ENCODE results near the gene CPNE2.
"Not testable (repeated sequence)": the region's sequence is repeated elsewhere in the genome, so short reads cannot be mapped to it uniquely, and the experiment has no call there.

Gene CPNE2

DNA sequence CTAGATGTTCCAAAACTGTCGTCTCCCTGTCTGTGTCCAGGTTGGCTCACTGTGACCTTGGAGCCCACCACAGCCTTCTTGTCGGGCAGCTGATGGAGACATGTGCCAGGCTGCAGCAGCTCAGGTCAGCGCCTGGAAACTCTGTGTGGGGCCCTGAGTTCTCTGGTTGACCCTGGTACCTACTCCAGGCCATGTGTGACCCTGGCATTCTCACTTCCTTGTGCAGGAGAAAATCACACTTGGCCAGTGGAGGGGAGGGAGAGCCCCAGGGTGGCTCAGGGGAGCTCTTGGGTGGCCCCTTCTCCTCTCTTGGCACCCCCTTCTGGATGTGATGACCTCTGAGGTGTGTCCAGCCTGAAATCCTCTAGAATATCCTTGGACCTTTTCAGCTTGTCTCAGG, 25.0 kb upstream of the CPNE2 start:
- TF ChIP-seq, protein P1, sequence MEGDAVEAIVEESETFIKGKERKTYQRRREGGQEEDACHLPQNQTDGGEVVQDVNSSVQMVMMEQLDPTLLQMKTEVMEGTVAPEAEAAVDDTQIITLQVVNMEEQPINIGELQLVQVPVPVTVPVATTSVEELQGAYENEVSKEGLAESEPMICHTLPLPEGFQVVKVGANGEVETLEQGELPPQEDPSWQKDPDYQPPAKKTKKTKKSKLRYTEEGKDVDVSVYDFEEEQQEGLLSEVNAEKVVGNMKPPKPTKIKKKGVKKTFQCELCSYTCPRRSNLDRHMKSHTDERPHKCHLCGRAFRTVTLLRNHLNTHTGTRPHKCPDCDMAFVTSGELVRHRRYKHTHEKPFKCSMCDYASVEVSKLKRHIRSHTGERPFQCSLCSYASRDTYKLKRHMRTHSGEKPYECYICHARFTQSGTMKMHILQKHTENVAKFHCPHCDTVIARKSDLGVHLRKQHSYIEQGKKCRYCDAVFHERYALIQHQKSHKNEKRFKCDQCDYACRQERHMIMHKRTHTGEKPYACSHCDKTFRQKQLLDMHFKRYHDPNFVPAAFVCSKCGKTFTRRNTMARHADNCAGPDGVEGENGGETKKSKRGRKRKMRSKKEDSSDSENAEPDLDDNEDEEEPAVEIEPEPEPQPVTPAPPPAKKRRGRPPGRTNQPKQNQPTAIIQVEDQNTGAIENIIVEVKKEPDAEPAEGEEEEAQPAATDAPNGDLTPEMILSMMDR (IDR thresholded peaks at IDR 0.05; ENCODE audit: poor library complexity, severe bottlenecking), result no peak
- Histone ChIP-seq H3K4me1 (ENCODE audit: insufficient read depth, poor library complexity, severe bottlenecking) (peaks cover 7% of the 10 kb centered on the region), H3K36me3 (ENCODE audit: low read depth) (no peaks in the 10 kb centered on the region), H3K27ac (ENCODE audit: poor library complexity, severe bottlenecking) (no peak overlapping the region), H3K9me3 (ENCODE audit: severe bottlenecking) (no peaks in the 10 kb centered on the region), H3K4me3 (ENCODE audit: severe bottlenecking) (no peak overlapping the region), H3K27me3 (ENCODE audit: insufficient read depth, poor library complexity, severe bottlenecking) (no peaks in the 10 kb centered on the region)
- DNase-seq (ENCODE audit: low spot score) (no peak), ATAC-seq (ENCODE audit: low read depth) (no peak)

DNA sequence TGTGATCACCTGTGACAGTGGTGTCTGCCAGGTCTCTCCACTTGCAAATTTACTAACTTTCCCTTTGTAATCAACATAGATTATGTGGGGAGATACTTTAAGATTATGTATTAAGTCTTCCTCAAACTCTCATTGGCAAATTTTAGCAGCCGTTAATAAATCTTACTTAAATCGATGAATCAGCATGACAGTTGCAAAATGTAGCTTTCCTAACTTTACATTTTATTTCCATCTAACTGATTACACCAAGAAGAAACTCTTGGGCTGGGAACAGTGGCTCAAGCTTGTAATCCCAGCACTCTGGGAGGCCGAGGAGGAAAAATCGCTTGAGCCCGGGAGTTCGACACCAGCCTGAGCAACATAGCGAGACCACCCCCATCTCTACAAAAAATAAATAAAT, 23.3 kb upstream of the CPNE2 start:
- ATAC-seq (ENCODE audit: low read depth) (no peak), DNase-seq (ENCODE audit: low spot score) (no peak)
- no peak overlapping the region for H3K27ac ChIP-seq (ENCODE audit: poor library complexity, severe bottlenecking)
- H3K27me3 ChIP-seq (ENCODE audit: insufficient read depth, poor library complexity, severe bottlenecking), result no peaks in the 10 kb centered on the region
- no peak overlapping the region for H3K4me3 ChIP-seq (ENCODE audit: severe bottlenecking)
- no peaks in the 10 kb centered on the region for H3K9me3 ChIP-seq (ENCODE audit: severe bottlenecking)
- TF ChIP-seq, protein P1 (IDR thresholded peaks at IDR 0.05; ENCODE audit: poor library complexity, severe bottlenecking), result no peak
- H3K36me3 ChIP-seq (ENCODE audit: low read depth), result no peaks in the 10 kb centered on the region
- H3K4me1 ChIP-seq (ENCODE audit: insufficient read depth, poor library complexity, severe bottlenecking), result peaks cover 9% of the 10 kb centered on the region

DNA sequence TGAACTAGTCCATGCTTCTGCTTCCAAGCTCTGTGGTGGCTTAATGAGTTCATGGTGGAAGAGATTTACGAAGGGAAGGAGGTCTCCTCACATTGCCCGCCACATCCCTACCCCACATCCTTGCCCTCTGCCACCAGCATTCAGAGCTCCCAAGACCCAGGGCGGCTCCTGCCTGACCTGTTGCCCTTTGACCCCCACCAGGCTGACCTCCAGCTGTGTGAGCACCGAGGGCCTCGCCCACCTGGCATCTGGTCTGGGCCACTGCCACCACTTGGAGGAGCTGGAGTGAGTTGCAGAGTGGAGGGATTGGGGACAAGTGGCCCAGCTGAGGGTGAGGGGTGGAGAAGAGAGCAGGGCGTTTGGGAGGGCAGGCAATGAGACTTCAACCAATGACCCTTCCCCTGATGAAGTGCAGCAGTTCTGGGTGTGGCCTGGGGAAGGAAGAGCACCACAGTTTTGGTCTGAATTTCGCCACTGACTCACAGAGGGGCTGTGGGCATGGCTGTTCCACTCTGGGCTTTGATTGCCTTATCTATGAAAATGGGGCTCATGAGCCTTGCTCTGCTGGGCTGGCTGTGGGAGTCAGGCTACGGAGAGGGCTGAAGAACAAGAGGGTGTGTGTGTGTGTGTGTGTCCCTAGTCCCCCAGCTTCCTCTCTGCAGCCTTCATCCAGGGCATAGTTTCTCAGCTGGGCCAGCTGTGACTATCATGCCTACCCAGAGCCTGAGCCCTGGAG, 22.6 kb upstream of the CPNE2 start:
- Histone ChIP-seq H3K9me3 (ENCODE audit: severe bottlenecking) (no peaks in the 10 kb centered on the region), H3K27ac (ENCODE audit: poor library complexity, severe bottlenecking) (no peak overlapping the region), H3K4me3 (ENCODE audit: severe bottlenecking) (no peak overlapping the region), H3K36me3 (ENCODE audit: low read depth) (no peaks in the 10 kb centered on the region), H3K4me1 (ENCODE audit: insufficient read depth, poor library complexity, severe bottlenecking) (peaks cover 9% of the 10 kb centered on the region), H3K27me3 (ENCODE audit: insufficient read depth, poor library complexity, severe bottlenecking) (no peaks in the 10 kb centered on the region)
- DNase-seq (ENCODE audit: low spot score) (no peak), ATAC-seq (ENCODE audit: low read depth) (no peak)
- TF ChIP-seq, protein P1 (IDR thresholded peaks at IDR 0.05; ENCODE audit: poor library complexity, severe bottlenecking), result no peak

DNA sequence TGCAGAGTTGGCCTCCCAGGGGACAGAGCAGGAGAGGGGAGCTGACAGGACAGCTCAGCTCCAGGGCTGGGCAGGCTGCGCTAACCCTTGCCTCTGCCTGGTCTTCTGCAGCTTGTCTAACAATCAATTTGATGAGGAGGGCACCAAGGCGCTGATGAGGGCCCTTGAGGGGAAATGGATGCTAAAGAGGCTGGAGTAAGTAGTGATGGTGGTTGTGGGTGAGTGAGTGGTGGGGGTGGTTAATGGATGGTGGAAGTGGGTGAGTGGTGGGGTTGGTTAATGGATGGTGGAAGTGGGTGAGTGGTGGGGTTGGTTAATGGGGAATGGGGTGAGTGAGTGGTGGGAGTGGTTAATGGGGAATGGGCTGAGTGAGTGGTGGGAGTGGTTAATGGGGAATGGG, 22.0 kb upstream of the CPNE2 start:
- no peaks in the 10 kb centered on the region for H3K9me3 ChIP-seq (ENCODE audit: severe bottlenecking)
- TF ChIP-seq, protein P1 (IDR thresholded peaks at IDR 0.05; ENCODE audit: poor library complexity, severe bottlenecking), result no peak
- no peak overlapping the region for H3K4me3 ChIP-seq (ENCODE audit: severe bottlenecking)
- H3K4me1 ChIP-seq (ENCODE audit: insufficient read depth, poor library complexity, severe bottlenecking), result peaks cover 9% of the 10 kb centered on the region
- no peaks in the 10 kb centered on the region for H3K27me3 ChIP-seq (ENCODE audit: insufficient read depth, poor library complexity, severe bottlenecking)
- ATAC-seq (ENCODE audit: low read depth), result no peak
- no peak overlapping the region for H3K27ac ChIP-seq (ENCODE audit: poor library complexity, severe bottlenecking)
- DNase-seq (ENCODE audit: low spot score), result no peak
- no peaks in the 10 kb centered on the region for H3K36me3 ChIP-seq (ENCODE audit: low read depth)

DNA sequence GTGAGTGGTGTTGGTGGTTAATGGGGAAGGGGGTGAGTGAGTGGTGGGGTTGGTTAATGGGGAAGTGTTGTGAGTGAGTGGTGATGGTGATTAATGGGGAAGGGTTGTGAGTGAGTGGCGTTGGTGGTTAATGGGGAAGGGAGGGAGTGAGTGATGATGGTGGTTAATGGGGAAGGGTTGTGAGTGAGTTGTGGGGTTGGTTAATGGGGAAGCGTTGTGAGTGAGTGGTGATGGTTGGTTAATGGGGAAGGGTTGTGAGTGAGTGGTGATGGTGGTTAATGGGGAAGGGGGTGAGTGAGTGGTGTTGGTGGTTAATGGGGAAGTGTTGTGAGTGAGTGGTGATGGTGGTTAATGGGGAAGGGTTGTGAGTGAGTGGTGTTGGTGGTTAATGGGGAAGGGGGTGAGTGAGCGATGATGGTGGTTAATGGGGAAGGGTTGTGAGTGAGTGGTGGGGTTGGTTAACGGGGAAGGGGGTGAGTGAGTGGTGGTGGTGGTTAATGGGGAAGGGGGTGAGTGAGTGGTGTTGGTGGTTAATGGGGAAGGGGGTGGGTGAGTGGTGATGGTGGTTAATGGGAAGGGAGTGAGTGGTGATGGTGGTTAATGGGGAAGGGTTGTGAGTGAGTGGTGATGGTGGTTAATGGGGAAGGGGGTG, 21.2 kb upstream of the CPNE2 start:
- not testable (repeated sequence) for H3K27me3 ChIP-seq (ENCODE audit: insufficient read depth, poor library complexity, severe bottlenecking)

More for the DNA sequence above, 21.2 kb upstream of the CPNE2 start:
- not testable (repeated sequence) for H3K36me3 ChIP-seq (ENCODE audit: low read depth); H3K9me3 ChIP-seq (ENCODE audit: severe bottlenecking); H3K27ac ChIP-seq (ENCODE audit: poor library complexity, severe bottlenecking); DNase-seq (ENCODE audit: low spot score); H3K4me1 ChIP-seq (ENCODE audit: insufficient read depth, poor library complexity, severe bottlenecking); H3K4me3 ChIP-seq (ENCODE audit: severe bottlenecking); ATAC-seq (ENCODE audit: low read depth)
